ENCODE data around the gene WFIKKN1. TPM values are rescaled to one million over a fixed set of nuclear protein-coding genes. Genes with fewer than 3 reads are reported as not detected.

The WFIKKN1 gene
- under 0.01 and 0.46 TPM in 2 replicates for total RNA-seq

GRCh38 chr16:630815-631405 is at the start of gene WFIKKN1:
TSS of gene WFIKKN1 (plus strand) at chr16:630985. CDS start at chr16:631254, 269 bp downstream.

GRCh38 chr16:589658-590187 is 41.1 kb upstream of the WFIKKN1 start, which contains the start of gene RAB40C:
TSS of gene RAB40C (plus strand) at chr16:590066. CDS start at chr16:590292, 226 bp downstream.

GRCh38 chr16:636206-637080 is 5.7 kb downstream of the WFIKKN1 start, which contains the start of gene METTL26:
TSS of gene METTL26 (minus strand) at chr16:636305. CDS start at chr16:636290, 15 bp downstream.

GRCh38 chr16:641326-642188 is 10.8 kb downstream of the WFIKKN1 start, which contains the start of gene MCRIP2:
TSS of gene MCRIP2 (plus strand) at chr16:641828. CDS start at chr16:641992, 164 bp downstream.

GRCh38 chr16:648781-649589 is 18.2 kb downstream of the WFIKKN1 start, which contains the start of gene WDR90:
TSS of gene WDR90 (plus strand) at chr16:649365. CDS start at chr16:649417, 52 bp downstream.

GRCh38 chr16:667780-668518 is 37.2 kb downstream of the WFIKKN1 start, which contains the start of gene RHOT2:
TSS of gene RHOT2 (plus strand) at chr16:668132. CDS start at chr16:668200, 68 bp downstream.

GRCh38 chr16:674968-675883 is 44.4 kb downstream of the WFIKKN1 start, which contains the start of gene RHBDL1:
TSS of gene RHBDL1 (plus strand) at chr16:675671. CDS start at chr16:675791, 120 bp downstream.

GRCh38 chr16:679814-680624 is 49.2 kb downstream of the WFIKKN1 start, which contains the start of gene STUB1:
TSS of gene STUB1 (plus strand) at chr16:680410. CDS start at chr16:680526, 116 bp downstream.

Other genes starting within 250 kb of the WFIKKN1 start
- gene PGAP6, start 249.0 kb upstream of the WFIKKN1 start, total RNA-seq, result 59.7 and 107 TPM in 2 replicates
- gene NME4, start 233.8 kb upstream of the WFIKKN1 start, total RNA-seq, result 63.2 and 80.6 TPM in 2 replicates
- 7.1 and 11.8 TPM in 2 replicates for gene DECR2, start 229.1 kb upstream of the WFIKKN1 start, total RNA-seq
- 18.7 and 32.6 TPM in 2 replicates for gene RAB11FIP3, start 205.3 kb upstream of the WFIKKN1 start, total RNA-seq
- 26.7 and 52.6 TPM in 2 replicates for gene CAPN15, start 103.3 kb upstream of the WFIKKN1 start, total RNA-seq
- not detected in 2 replicates for gene PRR35, start 70.6 kb upstream of the WFIKKN1 start, total RNA-seq
- 0.97 and 1.5 TPM in 2 replicates for gene NHLRC4, start 64.0 kb upstream of the WFIKKN1 start, total RNA-seq
- gene PIGQ, start 61.0 kb upstream of the WFIKKN1 start, total RNA-seq, result 25.8 and 26.2 TPM in 2 replicates
- 11.3 and 15.8 TPM in 2 replicates for gene RAB40C, start 40.9 kb upstream of the WFIKKN1 start, total RNA-seq
- gene METTL26, start 5.3 kb downstream of the WFIKKN1 start, total RNA-seq, result 69.5 and 83.7 TPM in 2 replicates
- 10.3 and 22.3 TPM in 2 replicates for gene MCRIP2, start 10.8 kb downstream of the WFIKKN1 start, total RNA-seq
- gene WDR90, start 18.4 kb downstream of the WFIKKN1 start, total RNA-seq, result 11.0 and 19.6 TPM in 2 replicates
- 32.7 and 66.1 TPM in 2 replicates for gene RHOT2, start 37.1 kb downstream of the WFIKKN1 start, total RNA-seq
- 4.6 and 6.5 TPM in 2 replicates for gene RHBDL1, start 44.7 kb downstream of the WFIKKN1 start, total RNA-seq
- gene STUB1, start 49.4 kb downstream of the WFIKKN1 start, total RNA-seq, result 95.6 and 120 TPM in 2 replicates
- 35.6 and 39.6 TPM in 2 replicates for gene JMJD8, start 53.3 kb downstream of the WFIKKN1 start, total RNA-seq
- gene WDR24, start 59.4 kb downstream of the WFIKKN1 start, total RNA-seq, result 5.3 and 7.9 TPM in 2 replicates
- gene FBXL16, start 74.8 kb downstream of the WFIKKN1 start, total RNA-seq, result 0.28 and 0.59 TPM in 2 replicates
- gene METRN, start 84.1 kb downstream of the WFIKKN1 start, total RNA-seq, result 75.4 and 85.8 TPM in 2 replicates
- gene ANTKMT, start 90.2 kb downstream of the WFIKKN1 start, total RNA-seq, result 19.4 and 39.8 TPM in 2 replicates
- 2.1 and 4.9 TPM in 2 replicates for gene CCDC78, start 95.5 kb downstream of the WFIKKN1 start, total RNA-seq
- gene HAGHL, start 96.1 kb downstream of the WFIKKN1 start, total RNA-seq, result 18.7 and 19.6 TPM in 2 replicates
- gene CIAO3, start 110.0 kb downstream of the WFIKKN1 start, total RNA-seq, result 21.5 and 28.8 TPM in 2 replicates
- gene MSLN, start 129.7 kb downstream of the WFIKKN1 start, total RNA-seq, result not detected in 2 replicates
- gene RPUSD1, start 157.4 kb downstream of the WFIKKN1 start, total RNA-seq, result 19.3 and 31.1 TPM in 2 replicates
- gene CHTF18, start 157.6 kb downstream of the WFIKKN1 start, total RNA-seq, result 5.3 and 15.8 TPM in 2 replicates
- not detected in 2 replicates for gene GNG13, start 169.7 kb downstream of the WFIKKN1 start, total RNA-seq